HT-29 (cell line): ENCODE results near the gene SDF2. TPM values are rescaled to one million over a fixed set of nuclear protein-coding genes. Genes with fewer than 3 reads are reported as not detected.
"Not testable (repeated sequence)": the region's sequence is repeated elsewhere in the genome, so short reads cannot be mapped to it uniquely, and the experiment has no call there.

Source experiments
- DNase-seq: peaks from one replicate; pipeline ENCODE4 v3.0.0-alpha.2; 2015; ENCODE audit warnings: low spot score
- total RNA-seq: library from RNA; depleted of rRNA; stranded (reverse); fragments of >200 nt; shearing (Covaris generic); gene quantifications from 2 replicates; pipeline ENCODE4 v1.2.3, GENCODE V29; 2014

The SDF2 gene
- total RNA-seq, 1 experiment from 2014 or later: 50.7 TPM

- no peak for DNase-seq
Observed at GRCh38 chr17:28634206-28634865, 27.4 kb downstream of the SDF2 start.

- no peak for DNase-seq
Observed at GRCh38 chr17:28626818-28627217, 34.9 kb downstream of the SDF2 start.

GRCh38 chr17:28624148-28624547 is 37.6 kb downstream of the SDF2 start:
- no peak for DNase-seq

GRCh38 chr17:28623696-28624095 is 38.0 kb downstream of the SDF2 start:
- no peak for DNase-seq

GRCh38 chr17:28622186-28622585 is 39.5 kb downstream of the SDF2 start:
- DNase-seq: no peak

GRCh38 chr17:28620010-28620409 is 41.7 kb downstream of the SDF2 start:
- no peak for DNase-seq

GRCh38 chr17:28618464-28618863 is 43.2 kb downstream of the SDF2 start:
- no peak for DNase-seq

GRCh38 chr17:28616281-28616680 is 45.4 kb downstream of the SDF2 start:
- no peak for DNase-seq

- DNase-seq: no peak
Observed at GRCh38 chr17:28615260-28615940, 46.3 kb downstream of the SDF2 start.

- no peak for DNase-seq
Observed at GRCh38 chr17:28613931-28614381, 47.8 kb downstream of the SDF2 start, which contains the start of gene RSKR. RSKR (minus strand) TSS chr17:28614185; CDS start chr17:28614161, 24 bp downstream.

- DNase-seq: peak; percentile 45
Observed at GRCh38 chr17:28612936-28613872, 48.5 kb downstream of the SDF2 start.

GRCh38 chr17:28612531-28612930 is 49.2 kb downstream of the SDF2 start:
- DNase-seq: no peak

- DNase-seq: no peak
Observed at GRCh38 chr17:28610376-28610775, 51.3 kb downstream of the SDF2 start.

GRCh38 chr17:28604031-28604430 is 57.7 kb downstream of the SDF2 start:
- not testable (repeated sequence) for DNase-seq

- peak; percentile 83 for DNase-seq
Observed at GRCh38 chr17:28599311-28600184, 62.2 kb downstream of the SDF2 start.

- peak; percentile 95 for DNase-seq
Observed at GRCh38 chr17:28598799-28599310, 62.9 kb downstream of the SDF2 start, which contains the start of gene SPAG5. SPAG5 (minus strand) TSS chr17:28599025; CDS start chr17:28598946, 79 bp downstream.

GRCh38 chr17:28598389-28598788 is 63.3 kb downstream of the SDF2 start:
- DNase-seq: no peak
